ENCODE measurements around the gene HAVCR2. TPM values are rescaled to one million over a fixed set of nuclear protein-coding genes. Genes with fewer than 3 reads are reported as not detected.
"Not testable (repeated sequence)": the region's sequence is repeated elsewhere in the genome, so short reads cannot be mapped to it uniquely, and the experiment has no call there.

HAVCR2 gene
- polyA plus RNA-seq, 3 donors = 3.3 to 12.1 (median 11.5) TPM

DNA sequence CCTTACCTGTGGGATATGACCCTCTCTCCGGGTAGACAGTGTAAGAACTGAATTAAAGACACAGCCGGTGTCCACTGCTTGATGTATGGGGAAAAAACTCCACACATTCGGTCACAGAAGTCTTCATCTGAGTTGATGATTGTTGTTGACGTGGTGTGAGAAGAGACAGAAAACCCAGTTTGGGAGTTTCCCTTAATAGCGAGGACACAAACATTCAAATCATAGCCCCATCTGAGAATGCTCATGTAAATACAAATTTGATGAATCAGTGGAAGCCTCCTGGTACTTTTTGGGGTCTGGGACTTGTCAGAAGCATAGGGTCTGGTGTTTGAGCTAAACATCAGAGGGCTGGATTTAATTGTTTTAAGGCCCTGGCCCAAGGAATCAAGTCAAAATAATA, 60.9 kb downstream of the HAVCR2 start:
- DNase-seq = no peak

DNA sequence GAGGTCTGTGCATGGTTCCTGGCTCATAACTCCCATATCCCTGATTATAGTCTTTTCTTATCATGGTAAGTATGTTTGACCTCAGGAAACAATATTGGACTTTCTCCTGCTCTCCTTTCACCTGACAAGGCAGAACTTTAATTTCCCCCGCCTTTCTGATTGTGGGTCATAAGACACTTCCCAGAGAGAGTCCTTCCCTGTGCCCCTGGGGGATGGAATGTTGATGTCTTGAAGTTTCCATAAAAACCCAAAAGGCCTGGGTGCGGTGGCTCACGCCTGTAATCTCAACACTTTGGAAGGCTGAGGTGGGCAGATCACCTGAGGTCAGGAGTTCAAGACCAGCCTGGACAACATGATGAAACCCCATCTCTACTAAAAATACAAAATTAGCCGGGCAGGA, 61.8 kb downstream of the HAVCR2 start:
- not testable (repeated sequence) for DNase-seq

DNA sequence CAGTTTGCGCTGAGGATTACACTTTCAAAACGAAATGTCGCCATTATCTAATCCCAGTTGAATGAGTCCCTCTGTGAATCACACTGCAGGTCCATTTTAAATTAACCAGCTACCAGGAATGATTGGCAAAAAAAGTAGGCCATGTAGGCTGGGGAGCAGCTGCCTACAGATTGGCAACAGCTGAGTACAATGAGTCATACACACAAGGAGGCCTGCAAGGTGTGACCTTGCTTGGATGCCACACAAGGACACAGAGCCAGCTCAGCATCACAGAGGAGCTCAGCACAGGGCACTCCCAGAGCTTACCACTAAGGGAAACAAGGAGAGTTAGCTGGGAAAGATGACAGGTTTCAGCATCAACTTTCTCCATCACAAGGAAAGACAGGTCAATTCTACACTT, 62.8 kb downstream of the HAVCR2 start:
- no peak for DNase-seq

DNA sequence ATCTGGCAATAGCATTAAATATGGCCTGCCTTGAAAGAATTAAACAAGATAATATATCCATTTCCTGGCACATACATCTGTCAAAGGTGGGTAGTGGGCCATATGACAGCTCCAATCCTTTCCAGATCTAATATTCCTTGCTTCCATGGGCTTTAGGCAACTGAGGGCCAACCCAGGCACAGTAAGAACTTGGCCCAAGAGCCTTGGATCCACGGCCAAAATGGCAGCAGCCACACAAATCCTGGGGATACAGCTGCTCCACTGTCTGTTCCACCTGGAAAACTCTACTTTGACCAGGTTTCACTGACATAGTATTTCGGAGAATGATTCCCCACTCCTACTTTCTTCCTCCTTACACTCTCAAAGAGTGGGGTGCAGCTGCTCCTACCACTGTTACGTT, 63.2 kb downstream of the HAVCR2 start:
- DNase-seq = no peak

DNA sequence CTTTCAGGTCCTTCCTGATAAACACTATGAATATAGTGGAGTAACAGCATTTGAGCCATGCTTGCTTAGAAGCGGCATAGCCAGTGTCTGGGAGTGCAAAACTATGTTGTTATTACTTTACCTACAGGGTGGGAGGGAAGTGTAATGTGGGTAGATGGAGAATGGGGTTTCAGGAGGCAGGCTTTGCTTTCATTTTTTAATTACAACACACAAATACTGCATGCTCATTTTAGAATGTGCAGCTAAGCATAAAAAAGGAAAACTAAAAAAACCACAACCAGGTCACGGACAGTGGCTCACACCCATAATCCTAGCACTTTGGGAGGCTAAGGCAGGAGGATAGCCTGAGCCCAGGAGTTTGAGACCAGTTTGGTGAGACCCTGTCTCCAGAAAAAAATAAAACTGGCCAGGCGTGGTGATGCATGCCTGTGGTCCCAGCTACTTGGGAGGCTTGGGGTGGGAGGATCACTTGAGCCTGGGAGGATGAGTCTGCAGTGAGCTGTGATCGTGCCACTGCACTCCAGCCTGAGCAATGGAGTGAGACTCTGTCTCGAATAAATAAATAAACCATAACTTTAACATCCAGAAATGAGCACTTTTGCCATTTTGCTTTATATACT, 70.2 kb downstream of the HAVCR2 start:
- DNase-seq = no peak

Other genes starting within 250 kb of the HAVCR2 start
- under 1 TPM; 0.16 to 0.95 (median 0.46) TPM for gene TIMD4, start 145.8 kb downstream of the HAVCR2 start, polyA plus RNA-seq (ENCODE audit: insufficient read length in 3 of 3)
- 1 to 10 TPM in 2 of 3 donors, under 1 TPM in 1; 0.70 to 5.8 (median 2.7) TPM for gene HAVCR1, start 49.9 kb downstream of the HAVCR2 start, polyA plus RNA-seq (ENCODE audit: insufficient read length in 3 of 3)
- gene MED7, start 33.8 kb upstream of the HAVCR2 start, polyA plus RNA-seq (ENCODE audit: insufficient read length in 3 of 3) = 10 to 100 TPM; 19.9 to 23.2 (median 20.2) TPM
- not detected for gene GARIN3, start 57.2 kb upstream of the HAVCR2 start, polyA plus RNA-seq (ENCODE audit: insufficient read length in 3 of 3)
- under 1 TPM; 0.22 to 0.49 (median 0.33) TPM for gene ITK, start 71.8 kb upstream of the HAVCR2 start, polyA plus RNA-seq (ENCODE audit: insufficient read length in 3 of 3)
- 100 to 1,000 TPM; 113 to 128 (median 118) TPM for gene CYFIP2, start 157.1 kb upstream of the HAVCR2 start, polyA plus RNA-seq (ENCODE audit: insufficient read length in 3 of 3)

All from renal pelvis (tissue), 4 donors.